Esophagus muscularis mucosa (tissue), 4 donors: ENCODE results near the gene LMAN2L. TPM values are rescaled to one million over a fixed set of nuclear protein-coding genes. Genes with fewer than 3 reads are reported as not detected.

Experiments
- DNase-seq: peaks from one replicate; pipeline ENCODE4 v3.0.0-alpha.2; 2017; ENCODE audit errors: extremely low spot score
- H3K27ac ChIP-seq, 4 donors: fragments of 200-600 bp; sonication (generic); replicated peaks in 1 of 4; 1 replicate in 3 of 4; 2 replicates in 1 of 4; pipeline ENCODE4 v1.5.1; 2016 to 2019; ENCODE audit warnings: mild to moderate bottlenecking in 1 of 4
- H3K27me3 ChIP-seq, 4 donors: fragments of 200-600 bp; sonication (generic); one replicate each; pipeline versions ENCODE4 v1.5.1 to v1.6.0; 2016 to 2019
- H3K36me3 ChIP-seq, 4 donors: fragments of 200-600 bp; sonication (generic); one replicate each; pipeline ENCODE4 v1.5.1; 2016 to 2019
- H3K4me1 ChIP-seq, 4 donors: fragments of 200-600 bp; sonication (generic); one replicate each; pipeline ENCODE4 v1.5.1; 2016 to 2019
- H3K4me3 ChIP-seq, 4 donors: fragments of 200-600 bp; sonication (generic); 1 replicate in 2 of 4; 2 replicates in 2 of 4; pipeline ENCODE4 v1.5.1; 2016 to 2019; ENCODE audit warnings: mild to moderate bottlenecking in 4 of 4, moderate library complexity in 1 of 4
- H3K9me3 ChIP-seq, 4 donors: fragments of 200-600 bp; sonication (generic); 1 replicate in 3 of 4; 2 replicates in 1 of 4; pipeline ENCODE4 v1.5.1; 2016 to 2019
- CTCF ChIP-seq, 3 experiments: fragments of 200-600 bp in 2 of 3; fragments of 450-650 bp in 1 of 3; sonication (generic) in 2 of 3; IDR thresholded peaks; one replicate each; pipeline ENCODE4 v1.5.1; 2017 to 2019; ENCODE audit warnings: antibody characterized with exemption in 3 of 3, mild to moderate bottlenecking in 2 of 3, moderate library complexity in 1 of 3
- EP300 ChIP-seq: sonication (generic); formaldehyde crosslinking; IDR thresholded peaks from one replicate; pipeline ENCODE4 v1.6.1; 2017; ENCODE audit warnings: antibody characterized with exemption
- POLR2A ChIP-seq: fragments of 450-650 bp; IDR thresholded peaks from one replicate; pipeline ENCODE4 v1.6.1; 2017; ENCODE audit warnings: antibody characterized with exemption, moderate library complexity, mild to moderate bottlenecking, low read depth
- POLR2AphosphoS5 ChIP-seq, 2 donors: sonication (generic); formaldehyde crosslinking; IDR thresholded peaks; one replicate each; pipeline ENCODE4 v1.6.1; 2017; ENCODE audit warnings: antibody characterized with exemption in 2 of 2
- WGBS: methylation state at CpG from one replicate; pipeline ENCODE4 v1.1.5; 2018; 5-methylcytosine and 5-hydroxymethylcytosine counted together
- intact Hi-C: fragments of 100-400 bp; cut with DNase I; formaldehyde crosslinking; loops from one replicate; pipeline ENCODE4 v1.15.1; 2023
- total RNA-seq, 4 donors: library from RNA; depleted of rRNA; stranded (reverse); fragments of >200 nt; gene quantifications; one replicate each; pipeline versions ENCODE4 v1.1.0 to v1.2.1, GENCODE V29; 2016

LMAN2L gene
- total RNA-seq, 4 donors from 2014 or later: 13.7 to 22.1 (median 21.2) TPM

DNA sequence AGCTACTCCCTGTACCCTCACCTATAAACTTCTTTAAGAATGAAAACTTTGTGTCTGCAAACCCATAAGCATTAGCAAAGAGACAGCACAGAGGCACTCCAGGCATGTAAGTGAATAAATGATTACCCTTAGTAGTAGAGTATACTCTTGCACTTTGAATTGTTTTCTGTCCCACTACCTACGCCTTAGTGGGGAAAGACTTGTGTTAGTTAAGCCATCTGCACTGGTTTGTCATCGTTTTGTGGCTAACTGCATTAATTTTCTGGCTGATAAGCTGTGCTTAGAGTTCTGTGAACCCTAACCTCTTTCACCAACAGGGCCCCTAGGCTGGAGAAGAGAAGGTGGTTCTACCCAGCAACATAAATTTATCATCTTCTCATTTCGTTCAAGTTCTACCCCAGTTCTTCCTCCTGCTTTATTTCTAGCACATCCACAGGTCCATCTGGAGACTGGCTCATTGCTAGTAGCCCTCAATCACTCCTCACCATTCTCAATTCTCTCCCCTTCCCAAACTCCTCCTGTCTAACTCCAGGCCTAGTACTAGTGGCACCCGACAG is 710 bp downstream of the LMAN2L start:
- H3K4me1 ChIP-seq: peaks cover 31 to 62% (median 50%) of the 10 kb centered on the region in 4 donors
- peak overlapping the region; percentile 75 to 86 (median 81) for H3K27ac ChIP-seq
- no peaks in the 10 kb centered on the region for H3K27me3 ChIP-seq
- peaks cover 1 to 8% (median 2%) of the 10 kb centered on the region in 4 donors for H3K36me3 ChIP-seq
- intact Hi-C loops: loop anchor here (5.0 kb wide), 1 partner anchor 102 kb away; the partner anchor contains the start of gene KANSL3
- no peak for DNase-seq
- H3K9me3 ChIP-seq: no peaks in the 10 kb centered on the region
- H3K4me3 ChIP-seq: peak overlapping the region; percentile 73 to 93 (median 84)
- no peak for TF ChIP-seq POLR2AphosphoS5 (IDR thresholded peaks at IDR 0.05)
- no peak for TF ChIP-seq POLR2A
- no peak for TF ChIP-seq EP300
- no peak for TF ChIP-seq CTCF (IDR thresholded peaks at IDR 0.05)
- 20% methylated on average over 4 of the region's 4 CpGs for WGBS

- Histone ChIP-seq H3K4me1 (peaks cover 31 to 64% (median 51%) of the 10 kb centered on the region in 4 donors), H3K27me3 (no peaks in the 10 kb centered on the region), H3K36me3 (peaks cover 12 to 22% (median 16%) of the 10 kb centered on the region in 4 donors), H3K27ac (no peak overlapping the region), H3K4me3 (no peak overlapping the region), H3K9me3 (no peaks in the 10 kb centered on the region)
- 68% methylated on average over 2 of the region's 2 CpGs for WGBS
- no peak for DNase-seq
- intact Hi-C loops: loop anchor here (5.0 kb wide), 1 partner anchor 101 kb away; the partner anchor contains the start of gene KANSL3
- TF ChIP-seq POLR2AphosphoS5 (IDR thresholded peaks at IDR 0.05): no peak
- TF ChIP-seq EP300: no peak
- no peak for TF ChIP-seq POLR2A
- TF ChIP-seq CTCF (IDR thresholded peaks at IDR 0.05): no peak
These were observed 2.0 kb downstream of the LMAN2L start for GRCh38 chr2:96737831-96738230.

DNA sequence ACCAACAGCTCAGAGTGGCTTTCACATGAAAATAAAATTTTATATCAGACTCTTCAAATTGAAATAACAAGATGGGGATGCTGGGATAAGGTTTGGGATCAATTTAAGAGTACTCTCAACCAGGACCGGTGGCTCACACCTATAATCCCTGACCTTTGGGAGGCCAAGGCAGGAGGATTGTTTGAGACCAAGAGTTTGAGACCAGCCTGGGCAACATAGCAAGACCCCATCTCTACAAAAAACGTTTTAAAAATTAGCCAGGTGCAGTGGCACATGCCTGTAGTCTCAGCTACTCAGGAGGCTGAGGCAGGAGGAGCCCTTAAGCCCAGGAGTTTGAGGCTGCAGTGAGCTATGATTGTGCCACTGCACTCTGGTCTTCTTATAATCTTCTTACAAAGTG is 2.6 kb downstream of the LMAN2L start:
- no peak overlapping the region for H3K27ac ChIP-seq
- H3K4me3 ChIP-seq: no peak overlapping the region
- peaks cover 31 to 64% (median 51%) of the 10 kb centered on the region in 4 donors for H3K4me1 ChIP-seq
- DNase-seq: no peak
- intact Hi-C loops: loop anchor here (5.0 kb wide), 1 partner anchor 100 kb away; the partner anchor contains the start of gene KANSL3
- 72% methylated on average over 2 of the region's 2 CpGs for WGBS
- peaks cover 15 to 27% (median 21%) of the 10 kb centered on the region in 4 donors for H3K36me3 ChIP-seq
- H3K9me3 ChIP-seq: no peaks in the 10 kb centered on the region
- no peak for TF ChIP-seq CTCF (IDR thresholded peaks at IDR 0.05)
- TF ChIP-seq POLR2AphosphoS5 (IDR thresholded peaks at IDR 0.05): no peak
- TF ChIP-seq EP300: no peak
- no peak for TF ChIP-seq POLR2A
- H3K27me3 ChIP-seq: no peaks in the 10 kb centered on the region

GRCh38 chr2:96734880-96735583 is 4.8 kb downstream of the LMAN2L start:
- DNase-seq: no peak
- 60% methylated on average over 8 of the region's 8 CpGs for WGBS
- peak overlapping the region; percentile 41 to 73 (median 50) for H3K27ac ChIP-seq
- H3K4me3 ChIP-seq: no peak overlapping the region
- H3K4me1 ChIP-seq: peaks cover 31 to 57% (median 46%) of the 10 kb centered on the region in 4 donors
- intact Hi-C loops: loop anchor here (5.0 kb wide), 1 partner anchor 98 kb away; the partner anchor contains the start of gene KANSL3
- H3K9me3 ChIP-seq: no peaks in the 10 kb centered on the region
- H3K36me3 ChIP-seq: peaks cover 28 to 50% (median 43%) of the 10 kb centered on the region in 4 donors
- TF ChIP-seq POLR2A: no peak
- no peak for TF ChIP-seq CTCF (IDR thresholded peaks at IDR 0.05)
- no peak for TF ChIP-seq EP300
- TF ChIP-seq POLR2AphosphoS5 (IDR thresholded peaks at IDR 0.05): no peak
- H3K27me3 ChIP-seq: no peaks in the 10 kb centered on the region
